HG03108 (cell line): ENCODE data around the gene TIMM17A.

Experiments used
- ATAC-seq: cut with Tn5 transposase; IDR thresholded peaks from one replicate; pipeline ENCODE4 v1.9.1; 2021; ENCODE audit warnings: moderate library complexity; ENCODE audit not compliant: unreplicated experiment

Gene TIMM17A

GRCh38 chr1:201982623-201983379 is 27.5 kb downstream of the TIMM17A start, which contains the start of gene RNPEP:
Gene RNPEP (plus strand): TSS chr1:201982648. CDS start chr1:201982667, 19 bp downstream.
- ATAC-seq, result peak; percentile 74

- ATAC-seq, result no peak
Measured at GRCh38 chr1:201983380-201983805, 28.1 kb downstream of the TIMM17A start.

GRCh38 chr1:201984446-201984845 is 29.1 kb downstream of the TIMM17A start:
- ATAC-seq, result no peak

- ATAC-seq, result no peak
Measured at GRCh38 chr1:201985355-201985754, 30.1 kb downstream of the TIMM17A start.

GRCh38 chr1:201988601-201989000 is 33.3 kb downstream of the TIMM17A start:
- ATAC-seq, result no peak

GRCh38 chr1:201989354-201990128 is 34.2 kb downstream of the TIMM17A start:
- ATAC-seq, result no peak

GRCh38 chr1:201990427-201990826 is 35.1 kb downstream of the TIMM17A start:
- no peak for ATAC-seq

GRCh38 chr1:201999625-202000238 is 44.4 kb downstream of the TIMM17A start:
- ATAC-seq, result no peak

GRCh38 chr1:202002507-202002906 is 47.2 kb downstream of the TIMM17A start:
- no peak for ATAC-seq

- ATAC-seq, result no peak
Measured at GRCh38 chr1:202004711-202005110, 49.4 kb downstream of the TIMM17A start.

- ATAC-seq, result no peak
Measured at GRCh38 chr1:202005958-202006357, 50.7 kb downstream of the TIMM17A start.

- ATAC-seq, result no peak
Measured at GRCh38 chr1:202007304-202007703, 52.0 kb downstream of the TIMM17A start.

- ATAC-seq, result no peak
Measured at GRCh38 chr1:202007805-202008489, 52.6 kb downstream of the TIMM17A start.

GRCh38 chr1:202009326-202010179 is 54.2 kb downstream of the TIMM17A start:
- no peak for ATAC-seq

GRCh38 chr1:202010180-202011015 is 55.1 kb downstream of the TIMM17A start, which contains the start of gene ELF3:
Gene ELF3 (plus strand): TSS chr1:202010587. CDS start chr1:202011137, 550 bp downstream.
- ATAC-seq, result peak; percentile 88

- no peak for ATAC-seq
Measured at GRCh38 chr1:202011994-202012393, 56.7 kb downstream of the TIMM17A start.

- ATAC-seq, result no peak
Measured at GRCh38 chr1:202012544-202013478, 57.5 kb downstream of the TIMM17A start.

- ATAC-seq, result no peak
Measured at GRCh38 chr1:202013603-202014002, 58.3 kb downstream of the TIMM17A start.
